HEK293 (cell line): ENCODE data around the gene UBE2E1.

ENCODE experiments used
- ATF2 ChIP-seq: fragments of 450-650 bp; formaldehyde crosslinking; IDR thresholded peaks from 2 replicates; pipeline ENCODE4 v1.5.1; 2016; ENCODE audit warnings: missing biosample characterization, missing genetic modification characterization, low read depth
- REST ChIP-seq: fragments of 450-650 bp; formaldehyde crosslinking; IDR thresholded peaks from 2 replicates; pipeline ENCODE4 v1.5.1; 2016; ENCODE audit warnings: missing biosample characterization, missing genetic modification characterization
- ZBTB1 ChIP-seq: fragments of 450-650 bp; formaldehyde crosslinking; IDR thresholded peaks from 2 replicates; pipeline ENCODE4 v1.5.1; 2016; ENCODE audit warnings: missing biosample characterization, missing genetic modification characterization
- ZNF174 ChIP-seq: fragments of 450-650 bp; formaldehyde crosslinking; IDR thresholded peaks from 2 replicates; pipeline ENCODE4 v1.5.0; 2017; ENCODE audit warnings: missing biosample characterization, mild to moderate bottlenecking, missing genetic modification characterization
- ZNF324 ChIP-seq: fragments of 450-650 bp; formaldehyde crosslinking; IDR thresholded peaks from 2 replicates; pipeline ENCODE4 v1.5.1; 2016; ENCODE audit warnings: missing biosample characterization, missing genetic modification characterization
- ZNF658 ChIP-seq: fragments of 450-650 bp; formaldehyde crosslinking; IDR thresholded peaks from 2 replicates; pipeline ENCODE4; 2016; ENCODE audit warnings: missing biosample characterization, missing genetic modification characterization
- ZNF707 ChIP-seq: fragments of 450-650 bp; formaldehyde crosslinking; IDR thresholded peaks from 2 replicates; pipeline ENCODE4 v1.5.1; 2016; ENCODE audit warnings: missing biosample characterization, missing genetic modification characterization
- ZSCAN16 ChIP-seq: fragments of 450-650 bp; formaldehyde crosslinking; IDR thresholded peaks from 2 replicates; pipeline ENCODE4 v1.5.1; 2016; ENCODE audit warnings: missing biosample characterization, missing genetic modification characterization
- TF ChIP-seq, protein P1 (sequence below): fragments of 450-650 bp; IDR thresholded peaks from 2 replicates; pipeline ENCODE4 v1.5.1; 2018; ENCODE audit warnings: missing biosample characterization, missing genetic modification characterization
- TF ChIP-seq, protein P2 (sequence below): fragments of 450-650 bp; formaldehyde crosslinking; IDR thresholded peaks from 2 replicates; pipeline ENCODE4 v1.5.1; 2016; ENCODE audit warnings: missing biosample characterization, missing genetic modification characterization
- TF ChIP-seq, protein P3 (sequence below): fragments of 450-650 bp; formaldehyde crosslinking; IDR thresholded peaks from 2 replicates; pipeline ENCODE4 v1.5.1; 2016; ENCODE audit warnings: missing biosample characterization, missing genetic modification characterization
- TF ChIP-seq, protein P4 (sequence below): fragments of 450-650 bp; formaldehyde crosslinking; IDR thresholded peaks from 2 replicates; pipeline ENCODE4 v1.5.1; 2016; ENCODE audit warnings: missing biosample characterization, missing genetic modification characterization, low read depth

GRCh38 chr3:23831517-23832394, 26.0 kb downstream of the UBE2E1 start:
- TF ChIP-seq, protein P1, sequence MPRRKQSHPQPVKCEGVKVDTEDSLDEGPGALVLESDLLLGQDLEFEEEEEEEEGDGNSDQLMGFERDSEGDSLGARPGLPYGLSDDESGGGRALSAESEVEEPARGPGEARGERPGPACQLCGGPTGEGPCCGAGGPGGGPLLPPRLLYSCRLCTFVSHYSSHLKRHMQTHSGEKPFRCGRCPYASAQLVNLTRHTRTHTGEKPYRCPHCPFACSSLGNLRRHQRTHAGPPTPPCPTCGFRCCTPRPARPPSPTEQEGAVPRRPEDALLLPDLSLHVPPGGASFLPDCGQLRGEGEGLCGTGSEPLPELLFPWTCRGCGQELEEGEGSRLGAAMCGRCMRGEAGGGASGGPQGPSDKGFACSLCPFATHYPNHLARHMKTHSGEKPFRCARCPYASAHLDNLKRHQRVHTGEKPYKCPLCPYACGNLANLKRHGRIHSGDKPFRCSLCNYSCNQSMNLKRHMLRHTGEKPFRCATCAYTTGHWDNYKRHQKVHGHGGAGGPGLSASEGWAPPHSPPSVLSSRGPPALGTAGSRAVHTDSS (tag by site-specific recombination): no peak
- TF ChIP-seq ZNF174 (no peak), REST (tag by site-specific recombination) (no peak), ZNF658 (tag by site-specific recombination) (no peak), ZNF707 (no peak), ZNF324 (tag by site-specific recombination) (no peak), ZBTB1 (no peak), ZSCAN16 (tag by site-specific recombination) (no peak), ATF2 (tag by site-specific recombination) (no peak)
- TF ChIP-seq, protein P2, sequence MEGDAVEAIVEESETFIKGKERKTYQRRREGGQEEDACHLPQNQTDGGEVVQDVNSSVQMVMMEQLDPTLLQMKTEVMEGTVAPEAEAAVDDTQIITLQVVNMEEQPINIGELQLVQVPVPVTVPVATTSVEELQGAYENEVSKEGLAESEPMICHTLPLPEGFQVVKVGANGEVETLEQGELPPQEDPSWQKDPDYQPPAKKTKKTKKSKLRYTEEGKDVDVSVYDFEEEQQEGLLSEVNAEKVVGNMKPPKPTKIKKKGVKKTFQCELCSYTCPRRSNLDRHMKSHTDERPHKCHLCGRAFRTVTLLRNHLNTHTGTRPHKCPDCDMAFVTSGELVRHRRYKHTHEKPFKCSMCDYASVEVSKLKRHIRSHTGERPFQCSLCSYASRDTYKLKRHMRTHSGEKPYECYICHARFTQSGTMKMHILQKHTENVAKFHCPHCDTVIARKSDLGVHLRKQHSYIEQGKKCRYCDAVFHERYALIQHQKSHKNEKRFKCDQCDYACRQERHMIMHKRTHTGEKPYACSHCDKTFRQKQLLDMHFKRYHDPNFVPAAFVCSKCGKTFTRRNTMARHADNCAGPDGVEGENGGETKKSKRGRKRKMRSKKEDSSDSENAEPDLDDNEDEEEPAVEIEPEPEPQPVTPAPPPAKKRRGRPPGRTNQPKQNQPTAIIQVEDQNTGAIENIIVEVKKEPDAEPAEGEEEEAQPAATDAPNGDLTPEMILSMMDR (tag by site-specific recombination): no peak
- TF ChIP-seq, protein P3, sequence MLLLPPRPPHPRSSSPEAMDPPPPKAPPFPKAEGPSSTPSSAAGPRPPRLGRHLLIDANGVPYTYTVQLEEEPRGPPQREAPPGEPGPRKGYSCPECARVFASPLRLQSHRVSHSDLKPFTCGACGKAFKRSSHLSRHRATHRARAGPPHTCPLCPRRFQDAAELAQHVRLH (tag by site-specific recombination): no peak
- TF ChIP-seq, protein P4, sequence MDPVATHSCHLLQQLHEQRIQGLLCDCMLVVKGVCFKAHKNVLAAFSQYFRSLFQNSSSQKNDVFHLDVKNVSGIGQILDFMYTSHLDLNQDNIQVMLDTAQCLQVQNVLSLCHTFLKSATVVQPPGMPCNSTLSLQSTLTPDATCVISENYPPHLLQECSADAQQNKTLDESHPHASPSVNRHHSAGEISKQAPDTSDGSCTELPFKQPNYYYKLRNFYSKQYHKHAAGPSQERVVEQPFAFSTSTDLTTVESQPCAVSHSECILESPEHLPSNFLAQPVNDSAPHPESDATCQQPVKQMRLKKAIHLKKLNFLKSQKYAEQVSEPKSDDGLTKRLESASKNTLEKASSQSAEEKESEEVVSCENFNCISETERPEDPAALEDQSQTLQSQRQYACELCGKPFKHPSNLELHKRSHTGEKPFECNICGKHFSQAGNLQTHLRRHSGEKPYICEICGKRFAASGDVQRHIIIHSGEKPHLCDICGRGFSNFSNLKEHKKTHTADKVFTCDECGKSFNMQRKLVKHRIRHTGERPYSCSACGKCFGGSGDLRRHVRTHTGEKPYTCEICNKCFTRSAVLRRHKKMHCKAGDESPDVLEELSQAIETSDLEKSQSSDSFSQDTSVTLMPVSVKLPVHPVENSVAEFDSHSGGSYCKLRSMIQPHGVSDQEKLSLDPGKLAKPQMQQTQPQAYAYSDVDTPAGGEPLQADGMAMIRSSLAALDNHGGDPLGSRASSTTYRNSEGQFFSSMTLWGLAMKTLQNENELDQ: no peak
